ENCODE measurements around the gene CRADD. TPM values are rescaled to one million over a fixed set of nuclear protein-coding genes. Genes with fewer than 3 reads are reported as not detected.

Gene CRADD
- total RNA-seq, 5 donors from 2014 or later (not counting 1 experiment from before 2014, with no cell fraction given) = 11.2 to 19.3 (median 12.3) TPM

DNA sequence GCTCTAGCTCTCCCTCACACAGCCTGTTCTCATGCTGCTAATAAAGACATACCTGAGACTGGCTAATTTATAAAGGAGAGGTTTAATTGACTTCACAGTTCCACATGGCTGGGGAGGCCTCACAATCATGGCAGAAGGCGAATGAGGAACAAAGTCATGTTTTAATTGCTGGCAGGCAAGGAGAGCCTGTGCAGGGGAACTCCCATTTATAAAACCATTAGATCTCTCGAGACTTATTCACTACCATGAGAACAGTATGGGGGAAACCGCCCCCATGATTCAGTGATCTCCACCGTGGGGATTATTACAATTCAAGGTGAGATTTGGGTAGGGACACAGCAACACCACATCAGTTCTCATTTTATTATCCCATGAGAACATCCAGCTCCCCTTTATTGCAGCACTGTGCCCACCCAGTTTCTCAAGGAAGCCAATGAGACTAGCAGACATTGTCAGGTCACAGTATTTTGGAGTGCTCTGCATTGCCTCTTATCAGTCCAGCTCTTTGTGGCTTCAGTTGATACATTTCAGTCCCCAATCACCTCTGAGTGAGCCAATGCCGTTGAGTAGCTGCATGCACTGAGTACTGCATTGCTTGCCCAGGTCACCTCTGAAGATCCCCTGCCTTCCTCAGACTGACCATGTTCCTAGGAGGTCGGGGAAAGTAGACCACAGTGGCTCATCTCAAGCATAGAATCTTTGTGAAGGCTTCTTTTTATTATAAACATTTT, 131.2 kb downstream of the CRADD start:
- CTCF ChIA-PET = no interaction called here
- H3K36me3 ChIP-seq (ENCODE audit: control insufficient read depth in 2 of 2, extremely low read depth in 1 of 2, insufficient read depth in 1 of 2, low read length in 1 of 2) = no peaks in the 10 kb centered on the region
- 100% methylated on average over 1 of the region's 6 CpGs for WGBS (ENCODE audit: insufficient coverage)

DNA sequence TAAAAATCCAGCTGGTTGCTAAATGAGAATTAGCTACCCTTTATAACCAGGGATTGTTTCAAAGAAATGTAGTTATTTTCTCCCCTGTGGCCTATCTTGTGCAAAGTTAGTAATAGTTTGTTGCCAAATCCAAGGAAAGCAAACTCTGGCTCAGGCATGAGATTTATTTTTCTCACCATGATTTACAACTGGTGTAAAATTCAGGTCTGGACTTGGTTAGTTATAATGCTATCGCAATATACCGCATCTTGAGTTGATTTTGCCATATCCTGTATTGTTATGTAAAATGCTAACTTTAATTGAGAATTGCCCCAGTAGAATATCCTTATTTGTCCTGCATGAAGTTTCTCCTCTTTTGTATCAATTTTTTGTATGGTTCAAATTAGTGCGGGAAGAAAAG, 135.5 kb downstream of the CRADD start:
- no peaks in the 10 kb centered on the region for H3K27me3 ChIP-seq (replicated peaks in 1 of 2; ENCODE audit: control insufficient read depth in 2 of 2, extremely low read depth in 1 of 2, insufficient read depth in 2 of 2, low read length in 1 of 2)
- no peak overlapping the region for H3K27ac Mint-ChIP-seq
- no peak overlapping the region for H3K4me3 ChIP-seq (ENCODE audit: control insufficient read depth in 1 of 2, extremely low read depth in 1 of 2, low read length in 1 of 2)
- POLR2A ChIA-PET = no interaction called here
- no CpG with 5 or more reads among the region's 3 CpGs for WGBS (ENCODE audit: insufficient coverage)
- H3K9me3 Mint-ChIP-seq = no peaks in the 10 kb centered on the region
- no peaks in the 10 kb centered on the region for H3K4me1 ChIP-seq (ENCODE audit: control insufficient read depth in 1 of 2, extremely low read depth in 1 of 2, insufficient read depth in 2 of 2, low read length in 2 of 2)
- H3K9me3 ChIP-seq = no peaks in the 10 kb centered on the region
- H3K4me3 Mint-ChIP-seq = no peak overlapping the region
- no peak for ATAC-seq (replicated peaks in 1 of 4)
- H3K36me3 ChIP-seq (ENCODE audit: control insufficient read depth in 2 of 2, extremely low read depth in 1 of 2, insufficient read depth in 1 of 2, low read length in 1 of 2) = no peaks in the 10 kb centered on the region
- no peak overlapping the region for H3K27ac ChIP-seq (ENCODE audit: low read length)
- CTCF ChIA-PET = interaction anchor here in 1 of 2 donors (1.7 kb wide), 1 partner anchor 310 kb away, joined by 4 read pairs; no protein-coding TSS in a partner anchor
- H3K27me3 Mint-ChIP-seq = no peaks in the 10 kb centered on the region
- peaks cover 28% of the 10 kb centered on the region for H3K36me3 Mint-ChIP-seq
- DNase-seq = no peak
- peaks cover 0 to 9% (median 2%) of the 10 kb centered on the region in 3 donors for H3K4me1 Mint-ChIP-seq

More for the DNA sequence above, 131.2 kb downstream of the CRADD start:
- H3K4me3 ChIP-seq (ENCODE audit: control insufficient read depth in 1 of 2, extremely low read depth in 1 of 2, low read length in 1 of 2) = no peak overlapping the region
- Mint-ChIP-seq H3K4me3 (no peak overlapping the region), H3K4me1 (peaks cover 4 to 20% (median 9%) of the 10 kb centered on the region in 3 donors), H3K27ac (no peak overlapping the region), H3K9me3 (no peaks in the 10 kb centered on the region), H3K36me3 (peaks cover 18% of the 10 kb centered on the region), H3K27me3 (no peaks in the 10 kb centered on the region)
- ATAC-seq (replicated peaks in 1 of 4) = no peak
- no peaks in the 10 kb centered on the region for H3K27me3 ChIP-seq (replicated peaks in 1 of 2; ENCODE audit: control insufficient read depth in 2 of 2, extremely low read depth in 1 of 2, insufficient read depth in 2 of 2, low read length in 1 of 2)
- H3K9me3 ChIP-seq = no peaks in the 10 kb centered on the region
- H3K27ac ChIP-seq (ENCODE audit: low read length) = no peak overlapping the region
- no peaks in the 10 kb centered on the region for H3K4me1 ChIP-seq (ENCODE audit: control insufficient read depth in 1 of 2, extremely low read depth in 1 of 2, insufficient read depth in 2 of 2, low read length in 2 of 2)
- POLR2A ChIA-PET = no interaction called here
- no peak for DNase-seq

DNA sequence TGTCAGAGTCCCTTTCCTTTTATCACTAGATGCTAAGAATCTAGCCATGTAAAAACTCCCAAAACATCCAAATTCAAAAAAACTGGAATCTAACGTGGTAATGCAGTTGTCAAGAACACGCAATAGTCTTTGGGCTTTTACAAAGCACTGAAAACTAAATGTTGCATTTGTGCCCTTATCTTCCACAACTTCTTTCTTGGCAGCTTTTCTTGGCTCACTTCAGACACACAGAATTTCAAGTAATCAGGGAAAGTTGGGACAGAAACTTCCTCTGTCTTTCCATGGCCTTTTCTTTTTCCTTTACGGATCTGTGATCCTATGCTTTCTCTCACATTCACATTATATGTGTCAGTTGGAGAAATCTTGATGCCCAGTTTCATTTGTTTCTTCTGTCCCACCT, 136.0 kb downstream of the CRADD start:
- H3K27ac ChIP-seq (ENCODE audit: low read length) = no peak overlapping the region
- DNase-seq (no peak), ATAC-seq (replicated peaks in 1 of 4) (no peak)
- Mint-ChIP-seq H3K4me1 (peaks cover 0 to 3% (median 0%) of the 10 kb centered on the region in 3 donors), H3K4me3 (no peak overlapping the region), H3K36me3 (peaks cover 26% of the 10 kb centered on the region), H3K9me3 (no peaks in the 10 kb centered on the region), H3K27ac (no peak overlapping the region), H3K27me3 (no peaks in the 10 kb centered on the region)
- ChIA-PET POLR2A (no interaction called here), CTCF (interaction anchor here in 1 of 2 donors (1.7 kb wide), 1 partner anchor 311 kb away, joined by 4 read pairs; no protein-coding TSS in a partner anchor)
- no peaks in the 10 kb centered on the region for H3K27me3 ChIP-seq (replicated peaks in 1 of 2; ENCODE audit: control insufficient read depth in 2 of 2, extremely low read depth in 1 of 2, insufficient read depth in 2 of 2, low read length in 1 of 2)
- no peak overlapping the region for H3K4me3 ChIP-seq (ENCODE audit: control insufficient read depth in 1 of 2, extremely low read depth in 1 of 2, low read length in 1 of 2)
- H3K4me1 ChIP-seq (ENCODE audit: control insufficient read depth in 1 of 2, extremely low read depth in 1 of 2, insufficient read depth in 2 of 2, low read length in 2 of 2) = no peaks in the 10 kb centered on the region
- H3K9me3 ChIP-seq = no peaks in the 10 kb centered on the region
- H3K36me3 ChIP-seq (ENCODE audit: control insufficient read depth in 2 of 2, extremely low read depth in 1 of 2, insufficient read depth in 1 of 2, low read length in 1 of 2) = no peaks in the 10 kb centered on the region
- 92% methylated on average over 2 of the region's 3 CpGs for WGBS (ENCODE audit: insufficient coverage)

DNA sequence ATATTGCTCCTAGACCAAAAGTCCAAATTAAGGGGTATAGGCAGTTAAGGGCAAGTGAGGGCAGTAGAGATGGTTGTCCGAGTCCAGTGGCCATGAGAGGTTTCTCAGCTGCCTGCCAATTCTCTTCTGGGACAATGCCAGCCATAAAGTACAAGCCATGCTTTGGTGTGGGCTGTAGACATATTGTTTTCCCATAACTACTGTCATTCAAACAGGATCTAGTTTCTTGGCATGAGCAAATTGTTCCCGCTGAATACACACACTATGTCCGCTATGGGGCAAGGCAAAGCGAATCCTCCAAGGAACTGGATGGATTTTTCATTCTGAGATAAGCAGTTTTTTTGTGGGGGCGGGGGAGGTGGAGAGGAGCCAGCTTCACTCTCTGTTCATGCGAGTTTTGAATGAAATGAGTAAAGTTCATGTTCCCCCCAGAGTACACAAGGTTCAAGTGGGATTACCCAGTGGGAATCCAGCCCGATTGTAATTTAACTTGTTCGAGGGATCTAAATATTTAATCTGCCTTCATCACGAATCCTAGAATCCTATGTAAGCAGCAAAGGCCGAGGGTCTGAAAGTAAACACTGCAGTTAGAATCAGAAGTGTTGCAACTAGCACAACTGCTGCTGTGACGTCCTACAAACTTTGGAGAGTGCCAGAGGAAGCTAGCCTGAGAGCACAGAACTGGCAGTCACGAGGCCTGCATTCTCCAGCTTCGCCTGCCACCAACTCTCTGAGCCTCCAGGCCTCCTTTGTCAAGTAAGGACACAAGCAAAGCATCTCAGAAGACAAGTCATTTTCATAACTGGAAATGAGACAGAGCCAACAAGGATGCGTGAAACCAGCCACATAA, 137.0 kb downstream of the CRADD start:
- CTCF ChIA-PET = interaction anchor here in 1 of 2 donors (1.7 kb wide), 1 partner anchor 312 kb away, joined by 4 read pairs; no protein-coding TSS in a partner anchor

DNA sequence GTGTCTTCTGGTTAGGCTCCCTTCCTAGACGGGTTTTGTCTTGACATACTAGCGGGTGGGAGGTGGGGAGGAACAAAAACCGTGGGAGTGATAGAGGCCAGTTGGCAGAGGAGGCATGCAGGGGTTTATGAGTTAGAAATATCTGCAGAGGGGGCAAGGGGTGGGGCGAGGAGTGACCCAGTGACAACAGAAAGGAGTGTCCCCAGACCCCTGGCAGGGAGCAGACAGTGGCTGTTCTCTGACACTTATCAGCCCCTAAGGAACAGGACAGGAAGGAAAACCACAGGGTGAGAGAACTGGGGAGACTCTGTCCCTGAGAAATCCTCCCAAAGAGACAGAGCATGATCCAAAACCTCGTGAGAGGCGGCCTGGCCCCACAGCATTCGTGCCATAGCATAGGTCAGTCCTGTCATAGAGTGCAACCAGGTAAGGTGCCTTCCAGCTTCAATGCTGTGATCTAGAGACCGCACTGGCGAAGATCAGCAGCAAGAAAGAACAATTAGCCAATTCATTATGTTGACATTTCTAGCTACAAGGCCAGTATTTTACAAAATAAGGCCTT, 141.4 kb downstream of the CRADD start:
- no peak overlapping the region for H3K27ac Mint-ChIP-seq
- Histone ChIP-seq H3K27ac (ENCODE audit: low read length) (no peak overlapping the region), H3K27me3 (replicated peaks in 1 of 2; ENCODE audit: control insufficient read depth in 2 of 2, extremely low read depth in 1 of 2, insufficient read depth in 2 of 2, low read length in 1 of 2) (no peaks in the 10 kb centered on the region), H3K36me3 (ENCODE audit: control insufficient read depth in 2 of 2, extremely low read depth in 1 of 2, insufficient read depth in 1 of 2, low read length in 1 of 2) (no peaks in the 10 kb centered on the region), H3K9me3 (no peaks in the 10 kb centered on the region), H3K4me1 (ENCODE audit: control insufficient read depth in 1 of 2, extremely low read depth in 1 of 2, insufficient read depth in 2 of 2, low read length in 2 of 2) (no peaks in the 10 kb centered on the region), H3K4me3 (ENCODE audit: control insufficient read depth in 1 of 2, extremely low read depth in 1 of 2, low read length in 1 of 2) (no peak overlapping the region)
- CTCF ChIA-PET = no interaction called here
- no peaks in the 10 kb centered on the region for H3K4me1 Mint-ChIP-seq
- H3K4me3 Mint-ChIP-seq = no peak overlapping the region
- ATAC-seq (replicated peaks in 1 of 4) = no peak
- H3K27me3 Mint-ChIP-seq = no peaks in the 10 kb centered on the region
- DNase-seq = no peak
- 83% methylated on average over 1 of the region's 9 CpGs for WGBS (ENCODE audit: insufficient coverage)
- H3K36me3 Mint-ChIP-seq = peaks cover 32% of the 10 kb centered on the region
- no peaks in the 10 kb centered on the region for H3K9me3 Mint-ChIP-seq
- POLR2A ChIA-PET = interaction anchor here in 1 of 2 donors (0.6 kb wide), 1 partner anchor 20 kb away, joined by 11 read pairs; no protein-coding TSS in a partner anchor

More for the DNA sequence above, 137.0 kb downstream of the CRADD start:
- POLR2A ChIA-PET = interaction anchor here in 1 of 2 donors (0.5 kb wide), 1 partner anchor 300 kb away, joined by 4 read pairs; no protein-coding TSS in a partner anchor
- Mint-ChIP-seq H3K36me3 (peaks cover 21% of the 10 kb centered on the region), H3K4me1 (no peaks in the 10 kb centered on the region), H3K4me3 (no peak overlapping the region), H3K9me3 (no peaks in the 10 kb centered on the region), H3K27ac (no peak overlapping the region), H3K27me3 (no peaks in the 10 kb centered on the region)
- Histone ChIP-seq H3K27me3 (replicated peaks in 1 of 2; ENCODE audit: control insufficient read depth in 2 of 2, extremely low read depth in 1 of 2, insufficient read depth in 2 of 2, low read length in 1 of 2) (no peaks in the 10 kb centered on the region), H3K36me3 (ENCODE audit: control insufficient read depth in 2 of 2, extremely low read depth in 1 of 2, insufficient read depth in 1 of 2, low read length in 1 of 2) (no peaks in the 10 kb centered on the region), H3K9me3 (no peaks in the 10 kb centered on the region), H3K4me3 (ENCODE audit: control insufficient read depth in 1 of 2, extremely low read depth in 1 of 2, low read length in 1 of 2) (no peak overlapping the region), H3K4me1 (ENCODE audit: control insufficient read depth in 1 of 2, extremely low read depth in 1 of 2, insufficient read depth in 2 of 2, low read length in 2 of 2) (no peaks in the 10 kb centered on the region), H3K27ac (ENCODE audit: low read length) (no peak overlapping the region)
- DNase-seq (no peak), ATAC-seq (replicated peaks in 1 of 4) (no peak)
- WGBS (ENCODE audit: insufficient coverage) = 77% methylated on average over 8 of the region's 14 CpGs

DNA sequence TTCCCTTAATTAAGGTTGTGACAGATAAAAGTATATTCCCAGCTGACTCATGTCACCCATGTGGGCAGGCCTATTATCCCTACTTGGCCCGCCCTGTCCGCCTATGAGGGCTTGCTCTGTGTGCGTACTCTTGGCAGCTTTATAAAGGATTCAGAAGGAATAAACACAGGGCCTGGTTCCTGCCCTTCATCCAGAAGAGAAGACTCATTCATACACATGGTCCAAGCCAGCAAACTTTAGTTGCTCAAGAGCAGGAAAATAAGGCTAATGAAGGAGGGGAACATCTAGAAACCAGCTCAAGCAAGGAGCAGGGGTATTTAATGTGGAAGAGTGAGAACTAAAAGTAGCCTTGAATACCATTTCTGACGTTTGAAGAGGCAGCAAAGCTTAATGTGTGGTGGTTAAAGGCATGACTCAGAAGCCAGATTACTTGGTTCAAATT, 141.9 kb downstream of the CRADD start:
- no peaks in the 10 kb centered on the region for H3K27me3 Mint-ChIP-seq
- no peak overlapping the region for H3K4me3 ChIP-seq (ENCODE audit: control insufficient read depth in 1 of 2, extremely low read depth in 1 of 2, low read length in 1 of 2)
- H3K9me3 Mint-ChIP-seq = no peaks in the 10 kb centered on the region
- CTCF ChIA-PET = no interaction called here
- POLR2A ChIA-PET = interaction anchor here in 1 of 2 donors (0.6 kb wide), 1 partner anchor 19 kb away, joined by 11 read pairs; no protein-coding TSS in a partner anchor
- H3K27me3 ChIP-seq (replicated peaks in 1 of 2; ENCODE audit: control insufficient read depth in 2 of 2, extremely low read depth in 1 of 2, insufficient read depth in 2 of 2, low read length in 1 of 2) = no peaks in the 10 kb centered on the region
- DNase-seq (no peak), ATAC-seq (replicated peaks in 1 of 4) (no peak)
- no peak overlapping the region for H3K27ac ChIP-seq (ENCODE audit: low read length)
- WGBS (ENCODE audit: insufficient coverage) = 80% methylated on average over 4 of the region's 4 CpGs
- no peaks in the 10 kb centered on the region for H3K36me3 ChIP-seq (ENCODE audit: control insufficient read depth in 2 of 2, extremely low read depth in 1 of 2, insufficient read depth in 1 of 2, low read length in 1 of 2)
- H3K27ac Mint-ChIP-seq = no peak overlapping the region
- no peaks in the 10 kb centered on the region for H3K4me1 ChIP-seq (ENCODE audit: control insufficient read depth in 1 of 2, extremely low read depth in 1 of 2, insufficient read depth in 2 of 2, low read length in 2 of 2)
- peaks cover 30% of the 10 kb centered on the region for H3K36me3 Mint-ChIP-seq
- H3K4me1 Mint-ChIP-seq = no peaks in the 10 kb centered on the region
- no peaks in the 10 kb centered on the region for H3K9me3 ChIP-seq
- no peak overlapping the region for H3K4me3 Mint-ChIP-seq

Data from T-cell (primary cell).